Large intestine (tissue), 3 donors: Measurements from ENCODE around the gene PTPN9. TPM values are rescaled to one million over a fixed set of nuclear protein-coding genes. Genes with fewer than 3 reads are reported as not detected.
"Not testable (repeated sequence)": the region's sequence is repeated elsewhere in the genome, so short reads cannot be mapped to it uniquely, and the experiment has no call there.

ENCODE experiments used
- DNase-seq, 2 donors: peaks; one replicate each; pipeline versions ENCODE4 v3.0.0 to v3.0.0-alpha.2; 2013
- H3K27ac ChIP-seq: one replicate; pipeline ENCODE4 v1.5.1; 2013; ENCODE audit warnings: low read length
- H3K27me3 ChIP-seq: 2 replicates; pipeline ENCODE4 v1.6.1; 2013; ENCODE audit warnings: low read length; ENCODE audit not compliant: control insufficient read depth, insufficient read depth
- H3K36me3 ChIP-seq: 2 replicates; pipeline ENCODE4 v1.6.1; 2013; ENCODE audit warnings: low read length; ENCODE audit not compliant: control insufficient read depth, insufficient read depth
- H3K4me1 ChIP-seq: one replicate; pipeline ENCODE4 v1.6.1; 2013; ENCODE audit warnings: low read length; ENCODE audit not compliant: control insufficient read depth, insufficient read depth
- H3K4me3 ChIP-seq: one replicate; pipeline ENCODE4 v1.5.1; 2013; ENCODE audit warnings: low read length
- H3K9me3 ChIP-seq: one replicate; pipeline ENCODE4 v1.6.1; 2013; ENCODE audit warnings: mild to moderate bottlenecking, low read depth, low read length, moderate library complexity; ENCODE audit not compliant: control insufficient read depth
- WGBS: methylation state at CpG from one replicate; pipeline ENCODE4 v1.1.5; 2013; ENCODE audit warnings: low lambda C conversion rate; ENCODE audit not compliant: insufficient coverage; 5-methylcytosine and 5-hydroxymethylcytosine counted together
- polyA plus RNA-seq: library from polyadenylated mRNA; unstranded; fragments of 120-200 nt; gene quantifications from one replicate; pipeline ENCODE4 v1.2.1, GENCODE V29; 2013

Gene PTPN9
- polyA plus RNA-seq, 1 donor = 42.3 TPM

DNA sequence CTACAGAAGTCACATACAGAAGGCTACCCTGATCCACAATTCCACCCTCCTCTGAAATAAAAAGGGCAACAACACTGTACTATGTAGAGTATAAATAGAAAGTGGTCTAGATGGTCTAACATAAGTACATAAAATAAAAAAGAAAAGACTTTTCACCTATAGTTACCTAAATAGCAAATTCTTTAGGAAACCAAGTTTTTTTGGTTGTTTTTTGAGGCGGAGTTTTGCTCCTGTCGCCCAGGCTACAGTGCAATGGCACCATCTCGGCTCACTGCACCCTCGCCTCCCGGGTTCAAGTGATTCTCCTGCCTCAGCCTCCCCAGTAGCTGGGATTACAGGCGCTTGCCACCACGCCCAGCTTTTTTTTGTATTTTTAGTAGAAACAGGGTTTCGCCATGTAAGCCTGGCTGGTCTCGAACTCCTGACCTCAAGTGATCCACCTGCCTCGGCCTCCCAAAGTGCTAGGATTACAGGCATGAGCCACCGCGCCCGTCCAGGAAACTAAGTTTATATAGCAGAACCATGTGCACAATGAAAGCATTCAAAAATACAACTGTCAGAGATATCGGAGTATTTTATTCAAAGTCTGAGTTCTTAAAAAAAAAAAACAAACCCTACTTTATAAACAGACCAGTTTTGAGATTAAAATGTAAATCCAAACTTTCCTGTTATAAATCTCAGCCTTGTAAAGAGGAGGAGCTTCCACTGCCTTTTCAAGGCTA is 129.4 kb downstream of the PTPN9 start:
- H3K4me3 ChIP-seq = peak overlapping the region; percentile 47
- DNase-seq = no peak
- H3K27me3 ChIP-seq = no peaks in the 10 kb centered on the region
- H3K4me1 ChIP-seq = peaks cover 10% of the 10 kb centered on the region
- peak overlapping the region; percentile 83 for H3K27ac ChIP-seq
- no peaks in the 10 kb centered on the region for H3K9me3 ChIP-seq
- no CpG with 5 or more reads among the region's 14 CpGs for WGBS
- H3K36me3 ChIP-seq = peaks cover 8% of the 10 kb centered on the region

DNA sequence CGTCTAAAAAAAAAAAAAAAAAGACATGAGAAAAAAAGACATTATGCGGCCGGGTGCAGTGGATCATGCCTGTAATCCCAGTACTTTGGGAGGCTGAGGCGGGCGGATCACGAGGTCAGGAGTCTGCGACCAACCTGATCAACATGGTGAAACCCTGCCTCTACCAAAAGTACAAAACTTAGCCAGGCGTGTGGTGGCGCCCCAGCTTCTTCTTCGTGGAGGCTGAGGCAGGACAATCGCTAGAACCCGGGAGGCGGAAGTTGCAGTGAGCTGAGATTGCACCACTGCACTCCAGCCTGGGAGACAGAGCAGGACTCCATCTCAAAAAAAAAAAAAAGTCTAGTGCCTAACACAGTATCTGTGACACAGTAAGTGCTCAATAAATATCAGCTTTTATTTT is 130.9 kb downstream of the PTPN9 start:
- 93% methylated on average over 3 of the region's 13 CpGs for WGBS

DNA sequence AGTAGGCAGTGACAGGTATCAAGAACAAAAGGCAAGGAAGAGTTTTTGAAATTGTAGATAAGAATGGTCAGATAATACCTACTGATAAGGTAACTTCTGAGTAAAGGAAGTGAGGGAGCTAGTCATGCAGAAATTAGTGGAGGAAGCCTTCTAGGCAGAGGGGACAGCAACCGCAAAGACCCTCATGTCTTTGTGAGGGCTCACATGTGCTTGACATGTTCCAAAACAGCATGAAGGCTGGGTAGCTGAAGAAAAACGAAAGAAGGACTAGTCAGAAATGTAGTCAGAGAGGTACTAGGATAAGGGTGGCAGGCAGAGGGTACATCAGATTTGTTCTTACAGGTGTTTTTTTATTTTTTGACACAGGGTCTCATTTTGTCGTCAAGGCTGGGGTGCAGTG is 133.0 kb downstream of the PTPN9 start:
- Histone ChIP-seq H3K4me3 (no peak overlapping the region), H3K27me3 (no peaks in the 10 kb centered on the region), H3K27ac (no peak overlapping the region)

More for the DNA sequence above, 130.9 kb downstream of the PTPN9 start:
- H3K4me1 ChIP-seq, H3K27ac ChIP-seq, DNase-seq, H3K4me3 ChIP-seq, H3K27me3 ChIP-seq, H3K9me3 ChIP-seq, H3K36me3 ChIP-seq: not testable (repeated sequence)

DNA sequence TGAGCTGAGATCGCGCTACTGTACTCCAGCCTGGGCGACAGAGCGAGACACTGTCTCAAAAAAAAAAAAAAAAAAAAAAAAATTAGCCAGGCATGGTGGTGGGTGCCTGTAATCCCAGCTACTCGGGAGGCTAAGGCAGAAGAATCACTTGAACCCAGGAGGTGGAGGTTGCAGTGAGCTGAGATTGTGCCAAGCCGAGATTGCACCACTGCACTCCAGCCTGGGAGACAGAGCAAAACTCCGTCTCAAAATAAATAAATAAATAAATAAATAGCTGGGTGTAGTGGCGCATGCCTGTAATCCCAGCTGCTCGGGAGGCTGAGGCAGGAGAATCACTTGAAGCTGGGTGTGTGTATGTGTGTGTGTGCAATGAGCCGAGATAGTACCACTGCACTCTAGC is 133.8 kb downstream of the PTPN9 start:
- not testable (repeated sequence) for H3K4me3 ChIP-seq, H3K27me3 ChIP-seq, H3K4me1 ChIP-seq, DNase-seq, H3K27ac ChIP-seq, H3K9me3 ChIP-seq
- WGBS = 94% methylated on average over 3 of the region's 10 CpGs
- peaks cover 13% of the 10 kb centered on the region for H3K36me3 ChIP-seq

More for the DNA sequence above, 133.0 kb downstream of the PTPN9 start:
- H3K4me1 ChIP-seq = peaks cover 3% of the 10 kb centered on the region
- H3K9me3 ChIP-seq = no peaks in the 10 kb centered on the region
- H3K36me3 ChIP-seq = peaks cover 13% of the 10 kb centered on the region
- no CpG with 5 or more reads among the region's 3 CpGs for WGBS
- no peak for DNase-seq

DNA sequence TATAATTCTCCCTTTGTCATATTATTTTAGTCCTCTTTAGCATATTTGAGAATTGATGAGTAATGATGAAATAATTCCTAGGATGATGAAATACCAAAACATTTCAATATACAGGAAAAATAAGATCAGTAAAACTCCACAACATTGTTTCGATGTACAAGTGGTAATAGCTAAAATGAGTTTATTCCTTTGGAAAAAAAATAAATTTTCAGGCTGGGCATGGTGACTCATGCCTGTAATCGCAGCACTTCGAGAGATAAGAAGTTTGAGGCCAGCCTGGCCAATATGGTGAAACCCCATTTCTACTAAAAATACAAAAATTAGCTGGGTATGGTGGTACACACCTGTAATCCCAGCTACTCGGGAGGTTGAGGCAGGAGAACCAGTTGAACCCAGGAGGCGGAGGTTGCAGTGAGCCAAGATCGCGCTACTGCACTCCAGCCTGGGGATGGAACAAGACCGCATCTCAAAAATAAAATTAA is 135.1 kb downstream of the PTPN9 start:
- H3K4me3 ChIP-seq, DNase-seq, H3K4me1 ChIP-seq, H3K27me3 ChIP-seq, H3K27ac ChIP-seq, H3K9me3 ChIP-seq: not testable (repeated sequence)
- no CpG with 5 or more reads among the region's 8 CpGs for WGBS
- H3K36me3 ChIP-seq = peaks cover 13% of the 10 kb centered on the region

DNA sequence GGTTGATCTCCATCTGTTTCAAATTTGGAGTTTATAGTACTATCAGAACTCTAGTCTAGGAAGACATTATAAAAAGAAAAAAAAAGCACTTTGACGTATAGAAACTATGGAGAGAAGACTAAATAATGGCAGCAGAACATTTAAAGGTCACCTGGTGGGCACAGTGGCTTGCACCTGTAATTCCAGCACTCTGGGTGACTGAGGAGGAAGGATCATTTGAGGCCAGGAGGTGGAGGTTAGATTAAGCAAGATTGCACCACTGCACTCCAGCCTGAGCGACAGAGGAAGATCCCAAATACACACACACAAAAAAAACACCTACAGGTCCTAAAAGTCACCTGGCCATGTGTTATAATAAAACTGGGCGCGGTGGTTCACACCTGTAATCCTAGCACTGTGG is 141.4 kb downstream of the PTPN9 start:
- H3K4me1 ChIP-seq = no peaks in the 10 kb centered on the region
- peaks cover 13% of the 10 kb centered on the region for H3K36me3 ChIP-seq
- no peaks in the 10 kb centered on the region for H3K9me3 ChIP-seq
- no peak for DNase-seq
- no peak overlapping the region for H3K4me3 ChIP-seq
- WGBS = 83% methylated on average over 1 of the region's 4 CpGs
- H3K27me3 ChIP-seq = no peaks in the 10 kb centered on the region
- H3K27ac ChIP-seq = no peak overlapping the region

DNA sequence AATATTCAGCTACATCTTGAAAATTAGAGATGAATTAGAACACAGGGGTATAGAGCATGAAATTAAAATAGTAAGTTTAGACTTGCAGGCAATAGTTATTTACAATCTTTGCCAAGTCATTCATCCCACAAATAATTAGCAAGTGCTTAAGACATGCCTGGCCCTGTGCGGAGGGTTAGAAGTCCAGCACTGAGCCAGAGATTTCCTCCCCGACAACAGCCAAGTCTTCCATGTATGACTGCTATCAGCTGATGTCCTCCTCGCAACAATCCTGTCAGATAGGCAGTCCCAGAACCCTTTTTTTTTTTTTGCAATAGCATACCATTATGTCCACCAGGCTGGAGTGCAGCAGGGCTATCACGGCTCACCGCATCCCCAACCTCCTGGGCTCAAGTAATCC is 142.2 kb downstream of the PTPN9 start:
- no peak overlapping the region for H3K27ac ChIP-seq
- peak in 1 of 2 donors; percentile 22 for DNase-seq
- no peaks in the 10 kb centered on the region for H3K27me3 ChIP-seq
- H3K4me3 ChIP-seq = no peak overlapping the region
- WGBS = no CpG with 5 or more reads among the region's 5 CpGs
- no peaks in the 10 kb centered on the region for H3K9me3 ChIP-seq
- H3K36me3 ChIP-seq = peaks cover 13% of the 10 kb centered on the region
- no peaks in the 10 kb centered on the region for H3K4me1 ChIP-seq

DNA sequence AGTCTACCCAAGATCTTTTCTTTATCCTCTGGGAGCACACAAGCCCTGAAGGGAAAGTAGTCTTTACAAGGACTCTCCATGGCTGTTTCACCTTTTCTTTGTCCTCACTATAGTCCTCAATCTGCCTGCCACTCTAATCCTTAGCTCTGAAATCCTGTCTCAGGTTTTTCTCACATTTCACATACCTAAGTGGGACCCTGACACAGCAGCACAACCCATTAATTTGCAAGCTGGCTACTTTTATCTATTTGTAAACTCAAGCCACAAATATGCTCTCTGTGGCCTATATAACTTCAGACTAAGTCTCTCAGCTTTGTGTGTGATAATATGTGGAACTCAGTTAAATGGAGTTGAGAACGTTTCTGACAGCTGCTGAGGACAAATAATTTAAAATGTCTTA is 147.4 kb downstream of the PTPN9 start:
- Histone ChIP-seq H3K4me1 (no peaks in the 10 kb centered on the region), H3K36me3 (peaks cover 33% of the 10 kb centered on the region), H3K9me3 (no peaks in the 10 kb centered on the region), H3K27me3 (no peaks in the 10 kb centered on the region), H3K27ac (no peak overlapping the region), H3K4me3 (no peak overlapping the region)
- DNase-seq = no peak
- WGBS = no CpG with 5 or more reads among the region's 1 CpG

DNA sequence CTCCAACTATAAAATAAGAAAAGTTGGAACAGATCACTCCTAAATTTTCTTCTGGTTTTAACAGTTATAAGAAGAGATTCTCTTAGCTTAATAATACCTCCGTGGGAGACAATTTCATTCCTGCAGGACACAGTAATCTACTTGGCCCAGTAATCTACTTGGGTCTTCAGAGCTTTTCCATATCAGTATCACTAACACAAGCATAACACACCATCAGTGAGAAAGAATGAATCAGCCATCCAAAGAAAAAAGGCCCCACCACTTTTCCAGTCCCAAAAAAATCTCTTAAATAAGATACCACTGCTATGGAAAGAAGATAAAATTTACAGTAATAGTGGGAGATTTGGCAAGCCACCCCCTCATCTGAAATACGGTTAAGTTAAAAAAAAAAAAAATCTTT is 147.8 kb downstream of the PTPN9 start:
- Histone ChIP-seq H3K4me1 (no peaks in the 10 kb centered on the region), H3K27ac (no peak overlapping the region), H3K9me3 (no peaks in the 10 kb centered on the region), H3K4me3 (no peak overlapping the region), H3K27me3 (no peaks in the 10 kb centered on the region), H3K36me3 (peaks cover 37% of the 10 kb centered on the region)
- 50% methylated on average over 1 of the region's 2 CpGs for WGBS
- DNase-seq = no peak

DNA sequence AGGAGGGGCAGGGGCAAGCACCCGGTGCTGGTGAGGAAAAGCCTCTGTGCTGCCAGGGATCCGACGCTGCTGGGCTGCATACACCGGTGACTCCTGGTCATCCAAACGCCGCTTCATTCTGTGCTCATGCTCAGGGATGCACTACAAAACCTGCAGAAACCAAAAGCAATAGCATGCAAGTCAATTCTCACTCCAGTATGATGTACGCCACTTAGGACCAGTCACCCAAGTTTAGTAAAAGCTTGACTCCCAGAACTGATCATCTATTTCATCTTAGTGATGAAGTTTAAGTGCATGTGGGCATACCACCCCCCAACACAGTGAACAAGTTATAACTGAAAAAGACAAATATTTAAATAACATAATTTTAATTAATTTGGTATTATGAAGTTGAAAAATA is 148.9 kb downstream of the PTPN9 start:
- Histone ChIP-seq H3K27ac (no peak overlapping the region), H3K4me1 (no peaks in the 10 kb centered on the region), H3K9me3 (no peaks in the 10 kb centered on the region), H3K36me3 (peaks cover 33% of the 10 kb centered on the region), H3K27me3 (no peaks in the 10 kb centered on the region), H3K4me3 (no peak overlapping the region)
- DNase-seq = no peak
- WGBS = 80% methylated on average over 1 of the region's 7 CpGs

DNA sequence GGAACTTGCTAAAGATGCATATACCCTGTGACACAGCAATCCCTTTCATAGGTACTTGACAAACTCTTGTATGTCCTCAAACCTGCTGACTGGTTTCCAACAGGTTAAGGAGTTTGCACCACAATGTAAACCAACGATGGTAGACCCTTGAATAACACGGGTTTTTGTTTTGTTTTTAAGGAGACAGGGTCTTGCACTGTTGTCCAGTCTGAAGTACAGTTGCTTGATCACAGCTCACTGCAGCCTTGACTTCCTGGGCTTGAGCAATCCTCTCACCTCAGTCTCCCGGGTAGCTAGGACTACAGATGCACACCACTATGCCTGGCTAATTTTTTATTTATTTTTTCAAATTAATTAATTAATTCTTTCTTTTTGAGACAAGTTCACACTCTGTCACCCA is 151.0 kb downstream of the PTPN9 start:
- Histone ChIP-seq H3K36me3 (peaks cover 35% of the 10 kb centered on the region), H3K27me3 (no peaks in the 10 kb centered on the region), H3K4me3 (no peak overlapping the region), H3K9me3 (no peaks in the 10 kb centered on the region), H3K4me1 (no peaks in the 10 kb centered on the region), H3K27ac (no peak overlapping the region)
- no peak for DNase-seq
- WGBS = no CpG with 5 or more reads among the region's 3 CpGs
